Esophagus muscularis mucosa (tissue), 4 donors: ENCODE data around the gene STXBP6.

Experiments used
- CTCF ChIP-seq, 3 experiments: fragments of 200-600 bp in 2 of 3; fragments of 450-650 bp in 1 of 3; sonication (generic) in 2 of 3; IDR thresholded peaks; one replicate each; pipeline ENCODE4 v1.5.1; 2017 to 2019; ENCODE audit warnings: antibody characterized with exemption in 3 of 3, mild to moderate bottlenecking in 2 of 3, moderate library complexity in 1 of 3
- EP300 ChIP-seq: sonication (generic); formaldehyde crosslinking; IDR thresholded peaks from one replicate; pipeline ENCODE4 v1.6.1; 2017; ENCODE audit warnings: antibody characterized with exemption
- POLR2A ChIP-seq: fragments of 450-650 bp; IDR thresholded peaks from one replicate; pipeline ENCODE4 v1.6.1; 2017; ENCODE audit warnings: antibody characterized with exemption, moderate library complexity, mild to moderate bottlenecking, low read depth
- POLR2AphosphoS5 ChIP-seq, 2 donors: sonication (generic); formaldehyde crosslinking; IDR thresholded peaks; one replicate each; pipeline ENCODE4 v1.6.1; 2017; ENCODE audit warnings: antibody characterized with exemption in 2 of 2

- TF ChIP-seq CTCF (IDR thresholded peaks at IDR 0.05) (no peak), EP300 (no peak), POLR2AphosphoS5 (IDR thresholded peaks at IDR 0.05) (no peak), POLR2A (no peak)
These were observed 14.9 kb downstream of the STXBP6 start for GRCh38 chr14:25034803-25035681.
